Mesenchymal stem cell (in vitro differentiated cells and primary cell): ENCODE measurements around the gene PLEKHD1.

Source experiments
- DNase-seq: peaks from one replicate; pipeline ENCODE4 v3.0.0-alpha.2; 2013
- H2AFZ ChIP-seq: one replicate; pipeline ENCODE4 v1.6.1; 2013; ENCODE audit warnings: low read depth, mild to moderate bottlenecking, control low read depth, inconsistent platforms, low read length, moderate library complexity
- H2AK5ac ChIP-seq: 2 replicates; pipeline ENCODE4 v1.6.1; 2013; ENCODE audit warnings: low read length, moderate library complexity, mild to moderate bottlenecking, inconsistent platforms; ENCODE audit not compliant: severe bottlenecking
- H2BK120ac ChIP-seq: one replicate; pipeline ENCODE4 v1.6.1; 2013; ENCODE audit warnings: low read depth, mild to moderate bottlenecking, inconsistent platforms, low read length, moderate library complexity
- H2BK12ac ChIP-seq, 2 experiments: one replicate each; pipeline ENCODE4 v1.6.1; 2013; ENCODE audit warnings: inconsistent platforms in 2 of 2, low read length in 2 of 2, mild to moderate bottlenecking in 2 of 2, moderate library complexity in 2 of 2, control low read depth in 1 of 2
- H2BK15ac ChIP-seq: one replicate; pipeline ENCODE4 v1.6.1; 2013; ENCODE audit warnings: mild to moderate bottlenecking, low read depth, inconsistent platforms; ENCODE audit not compliant: poor library complexity, severe bottlenecking
- H2BK5ac ChIP-seq: 2 replicates; pipeline ENCODE4 v1.6.1; 2013; ENCODE audit warnings: low read depth, mild to moderate bottlenecking, low read length, control low read depth, inconsistent platforms; ENCODE audit not compliant: poor library complexity, severe bottlenecking
- H3K14ac ChIP-seq, 2 experiments: one replicate each; pipeline ENCODE4 v1.6.1; 2013; ENCODE audit warnings: inconsistent platforms in 2 of 2, low read length in 2 of 2, control low read depth in 1 of 2, mild to moderate bottlenecking in 1 of 2, moderate library complexity in 1 of 2
- H3K18ac ChIP-seq, 2 experiments: one replicate each; pipeline ENCODE4 v1.6.1; 2013; ENCODE audit warnings: inconsistent platforms in 2 of 2, low read length in 2 of 2, control low read depth in 1 of 2, low read depth in 1 of 2, mild to moderate bottlenecking in 1 of 2
- H3K23ac ChIP-seq, 2 experiments: one replicate each; pipeline ENCODE4 v1.6.1; 2013; ENCODE audit warnings: inconsistent platforms in 2 of 2, low read length in 2 of 2, mild to moderate bottlenecking in 2 of 2, moderate library complexity in 2 of 2, control low read depth in 1 of 2
- H3K27ac ChIP-seq: 2 replicates; pipeline ENCODE4 v1.5.1; 2013; ENCODE audit warnings: mild to moderate bottlenecking, moderate library complexity, low read length, control low read depth, inconsistent platforms; ENCODE audit not compliant: poor library complexity, severe bottlenecking
- H3K27me3 ChIP-seq, 2 experiments: 2 replicates each; pipeline versions ENCODE4 v1.6.1 to v1.7.0; 2013; ENCODE audit warnings: low read length in 2 of 2, mild to moderate bottlenecking in 2 of 2, moderate library complexity in 2 of 2, control low read depth in 1 of 2, inconsistent platforms in 1 of 2; ENCODE audit not compliant: control insufficient read depth in 1 of 2, insufficient read depth in 1 of 2
- H3K36me3 ChIP-seq, 2 experiments: 2 replicates each; pipeline versions ENCODE4 v1.6.1 to v1.7.0; 2013; ENCODE audit warnings: low read length in 2 of 2, control low read depth in 1 of 2, inconsistent platforms in 1 of 2, low read depth in 1 of 2, mild to moderate bottlenecking in 1 of 2; ENCODE audit not compliant: insufficient read depth in 2 of 2, control insufficient read depth in 1 of 2
- H3K4ac ChIP-seq, 2 experiments: one replicate each; pipeline ENCODE4 v1.6.1; 2013; ENCODE audit warnings: inconsistent platforms in 2 of 2, low read length in 2 of 2, mild to moderate bottlenecking in 2 of 2, moderate library complexity in 2 of 2, control low read depth in 1 of 2, low read depth in 1 of 2
- H3K4me1 ChIP-seq: 2 replicates; pipeline ENCODE4 v1.6.1; 2013; ENCODE audit warnings: low read depth, low read length, control low read depth; ENCODE audit not compliant: control insufficient read depth, insufficient read depth
- H3K4me2 ChIP-seq: 2 replicates; pipeline ENCODE4 v1.6.1; 2013; ENCODE audit warnings: low read length, mild to moderate bottlenecking, inconsistent platforms; ENCODE audit not compliant: poor library complexity, severe bottlenecking
- H3K4me3 ChIP-seq, 2 experiments: 2 replicates each; pipeline versions ENCODE4 v1.5.1 to v1.7.0; 2013; ENCODE audit warnings: low read length in 2 of 2, mild to moderate bottlenecking in 2 of 2, control low read depth in 1 of 2, low read depth in 1 of 2; ENCODE audit not compliant: insufficient read depth in 1 of 2
- H3K79me1 ChIP-seq: replicated peaks from 2 replicates; pipeline ENCODE4 v1.6.1; 2013; ENCODE audit warnings: mild to moderate bottlenecking, control low read depth, low read length, inconsistent platforms; ENCODE audit not compliant: poor library complexity, severe bottlenecking
- H3K9ac ChIP-seq: 2 replicates; pipeline ENCODE4 v1.7.0; 2013; ENCODE audit warnings: mild to moderate bottlenecking, low read length, moderate library complexity
- H3K9me3 ChIP-seq: 2 replicates; pipeline ENCODE4 v1.7.0; 2013; ENCODE audit warnings: mild to moderate bottlenecking, low read length; ENCODE audit not compliant: control insufficient read depth
- H4K8ac ChIP-seq: one replicate; pipeline ENCODE4 v1.6.1; 2013; ENCODE audit warnings: inconsistent platforms, mild to moderate bottlenecking, low read length, moderate library complexity
- H4K91ac ChIP-seq: one replicate; pipeline ENCODE4 v1.6.1; 2013; ENCODE audit warnings: mild to moderate bottlenecking, low read length, inconsistent platforms
- WGBS: methylation state at CpG from one replicate; pipeline ENCODE4 v1.1.7; 2013; ENCODE audit warnings: mixed read lengths; 5-methylcytosine and 5-hydroxymethylcytosine counted together

PLEKHD1 gene

DNA sequence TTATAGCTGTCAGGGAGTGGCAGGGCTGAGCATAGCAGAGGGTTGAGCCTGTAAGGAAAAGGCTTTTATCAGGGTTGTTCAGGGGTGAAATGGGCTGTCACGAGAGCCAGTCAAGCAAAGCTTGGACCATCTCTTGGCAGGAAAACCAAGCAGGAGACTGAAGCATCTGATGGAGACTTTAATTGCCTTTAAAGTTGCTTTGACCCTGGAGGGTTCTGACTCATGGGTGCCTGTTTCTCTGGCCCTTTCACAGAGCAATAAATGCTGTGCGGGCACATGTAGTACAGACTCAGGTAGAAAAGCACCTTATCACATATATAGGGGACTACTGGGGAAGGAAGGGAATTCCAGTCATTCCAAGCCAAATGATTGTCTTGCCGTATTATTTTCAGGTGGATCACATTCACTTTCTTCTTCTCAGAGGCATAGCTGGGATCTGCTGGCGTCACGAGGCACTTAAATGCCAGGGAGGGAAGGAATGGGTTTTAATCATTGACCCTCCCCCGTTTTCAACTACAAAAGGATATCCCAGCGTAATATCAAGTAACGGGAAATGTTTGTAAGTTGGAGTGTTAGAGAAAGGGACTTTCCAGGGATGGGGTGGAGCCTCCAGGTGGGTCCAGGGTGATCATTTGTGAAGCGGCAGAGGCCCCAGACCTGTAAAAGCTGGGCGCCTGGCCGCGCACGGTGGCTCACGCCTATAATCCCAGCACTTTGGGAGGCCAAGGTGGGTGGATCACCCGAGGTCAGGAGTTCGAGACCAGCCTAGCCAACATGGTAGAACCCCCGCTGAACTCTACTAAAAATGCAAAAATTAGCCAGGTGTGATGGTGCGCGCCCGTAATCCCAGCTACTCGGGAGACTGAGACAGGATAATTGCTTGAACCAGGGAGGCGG, 34.9 kb downstream of the PLEKHD1 start:
- Histone ChIP-seq H3K27ac (no peak overlapping the region), H3K79me1 (no peaks in the 10 kb centered on the region), H3K9me3 (no peaks in the 10 kb centered on the region), H3K14ac (no peak overlapping the region), H2BK15ac (no peak overlapping the region), H2BK12ac (no peak overlapping the region), H4K91ac (no peak overlapping the region), H3K18ac (no peak overlapping the region), H2AFZ (no peak overlapping the region), H3K23ac (no peak overlapping the region), H3K4ac (no peak overlapping the region), H4K8ac (no peak overlapping the region), H2AK5ac (no peak overlapping the region), H3K9ac (no peak overlapping the region), H3K4me1 (no peaks in the 10 kb centered on the region), H3K36me3 (no peaks in the 10 kb centered on the region), H2BK120ac (no peak overlapping the region), H3K4me3 (no peak overlapping the region), H3K27me3 (peaks cover 44 to 53% of the 10 kb centered on the region in 2 experiments), H3K4me2 (no peak overlapping the region), H2BK5ac (no peak overlapping the region)
- WGBS: 81% methylated on average over 21 of the region's 22 CpGs
- no peak for DNase-seq

DNA sequence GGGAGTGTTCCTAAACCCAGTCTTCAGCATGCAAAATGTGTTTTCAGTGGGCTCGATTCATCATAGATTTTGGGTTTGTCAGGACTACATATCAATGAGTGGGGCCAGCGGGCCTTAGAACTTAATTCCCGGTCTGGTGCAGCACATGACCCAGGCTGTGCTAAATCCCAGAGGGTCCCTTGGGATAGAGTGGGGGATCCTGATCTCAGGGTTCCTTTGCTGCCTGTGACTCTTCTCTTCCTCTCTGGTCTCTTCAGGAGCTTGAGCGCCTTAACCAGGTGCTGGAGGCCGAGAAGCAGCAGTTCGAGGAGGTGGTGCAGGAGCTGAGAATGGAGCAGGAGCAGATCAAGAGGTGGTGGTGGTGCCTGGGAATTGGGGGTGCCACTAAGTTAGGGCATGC, 37.5 kb downstream of the PLEKHD1 start:
- H3K4me3 ChIP-seq: no peak overlapping the region
- no peaks in the 10 kb centered on the region for H3K9me3 ChIP-seq
- no peak overlapping the region for H2BK12ac ChIP-seq
- H2BK15ac ChIP-seq: no peak overlapping the region
- no peak overlapping the region for H2AK5ac ChIP-seq
- no peaks in the 10 kb centered on the region for H3K36me3 ChIP-seq
- no peak overlapping the region for H3K4ac ChIP-seq
- H3K18ac ChIP-seq: no peak overlapping the region
- no peak overlapping the region for H3K4me2 ChIP-seq
- no peak overlapping the region for H2AFZ ChIP-seq
- H3K9ac ChIP-seq: no peak overlapping the region
- no peak overlapping the region for H2BK120ac ChIP-seq
- no peak overlapping the region for H2BK5ac ChIP-seq
- DNase-seq: no peak
- H3K79me1 ChIP-seq: no peaks in the 10 kb centered on the region
- H4K91ac ChIP-seq: no peak overlapping the region
- H3K4me1 ChIP-seq: no peaks in the 10 kb centered on the region
- no peak overlapping the region for H3K27ac ChIP-seq
- H3K23ac ChIP-seq: no peak overlapping the region
- peaks cover 63 to 69% of the 10 kb centered on the region in 2 experiments for H3K27me3 ChIP-seq
- H4K8ac ChIP-seq: no peak overlapping the region
- H3K14ac ChIP-seq: no peak overlapping the region
- 87% methylated on average over 6 of the region's 6 CpGs for WGBS

DNA sequence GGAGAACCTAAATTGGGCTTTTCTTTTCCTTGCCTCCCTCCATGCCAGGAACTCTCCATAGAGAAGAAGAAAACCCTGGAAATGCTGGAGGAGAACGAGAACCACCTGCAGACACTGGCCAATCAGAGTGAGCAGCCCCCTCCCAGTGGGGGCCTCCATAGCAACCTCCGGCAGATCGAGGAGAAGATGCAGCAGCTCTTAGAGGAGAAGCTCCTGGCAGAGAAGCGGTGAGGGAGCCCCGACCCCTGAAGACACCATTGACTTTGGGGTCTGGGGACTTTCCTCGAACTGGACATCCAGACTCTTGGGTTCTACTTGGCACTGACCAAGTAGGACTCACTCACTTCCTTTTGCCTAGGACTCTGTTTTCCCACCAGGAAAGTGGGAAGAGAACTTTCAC, 41.4 kb downstream of the PLEKHD1 start:
- Histone ChIP-seq H3K27me3 (peaks cover 59 to 78% of the 10 kb centered on the region in 2 experiments), H3K9ac (no peak overlapping the region), H3K4me1 (no peaks in the 10 kb centered on the region), H4K91ac (no peak overlapping the region), H2BK15ac (no peak overlapping the region), H3K79me1 (no peaks in the 10 kb centered on the region), H4K8ac (no peak overlapping the region), H3K9me3 (no peaks in the 10 kb centered on the region), H3K18ac (no peak overlapping the region), H2BK5ac (no peak overlapping the region), H3K23ac (no peak overlapping the region), H3K4ac (no peak overlapping the region), H3K36me3 (no peaks in the 10 kb centered on the region), H3K4me2 (no peak overlapping the region), H3K14ac (no peak overlapping the region), H2BK120ac (no peak overlapping the region), H3K4me3 (no peak overlapping the region), H2AFZ (no peak overlapping the region), H2AK5ac (no peak overlapping the region), H3K27ac (no peak overlapping the region), H2BK12ac (no peak overlapping the region)
- 77% methylated on average over 6 of the region's 6 CpGs for WGBS
- DNase-seq: no peak

DNA sequence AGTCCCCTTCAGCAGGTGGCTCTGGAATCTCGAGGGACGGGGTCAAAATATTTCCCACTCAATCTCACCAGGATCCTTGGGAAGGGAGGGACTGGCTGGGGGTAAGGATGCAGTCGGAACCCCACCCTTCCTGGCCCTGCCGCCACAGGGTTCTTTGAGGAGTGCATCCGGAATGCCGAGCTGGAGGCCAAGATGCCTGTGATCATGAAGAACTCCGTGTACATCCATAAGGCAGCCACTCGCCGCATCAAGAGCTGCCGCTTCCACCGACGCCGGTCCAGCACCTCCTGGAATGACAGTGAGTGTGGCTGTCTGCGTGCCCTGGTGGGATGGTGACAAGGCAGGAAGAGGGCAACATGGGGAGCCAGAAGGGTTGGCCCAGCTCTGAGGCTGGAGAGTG, 43.1 kb downstream of the PLEKHD1 start:
- 94% methylated on average over 12 of the region's 14 CpGs for WGBS

More for the DNA sequence above, 43.1 kb downstream of the PLEKHD1 start:
- Histone ChIP-seq H2BK120ac (no peak overlapping the region), H3K23ac (no peak overlapping the region), H3K4me3 (no peak overlapping the region), H3K4ac (no peak overlapping the region), H3K9me3 (no peaks in the 10 kb centered on the region), H3K27ac (no peak overlapping the region), H2BK15ac (no peak overlapping the region), H3K14ac (no peak overlapping the region), H2AFZ (no peak overlapping the region), H3K36me3 (no peaks in the 10 kb centered on the region), H3K79me1 (no peaks in the 10 kb centered on the region), H3K27me3 (peaks cover 55 to 79% of the 10 kb centered on the region in 2 experiments), H4K8ac (no peak overlapping the region), H3K4me2 (no peak overlapping the region), H3K4me1 (no peaks in the 10 kb centered on the region), H2BK5ac (no peak overlapping the region), H3K9ac (no peak overlapping the region), H4K91ac (no peak overlapping the region), H3K18ac (no peak overlapping the region), H2AK5ac (no peak overlapping the region), H2BK12ac (no peak overlapping the region)
- no peak for DNase-seq
